GM18507 (cell line): ENCODE measurements around the gene LRP8.
A peak's percentile ranks its signal among the peaks of the same experiment; 100 is the strongest.

Experiments used
- DNase-seq: peaks from one replicate; pipeline ENCODE4 v3.0.0; 2011; ENCODE audit warnings: low read depth; ENCODE audit not compliant: insufficient read length; ENCODE audit errors: extremely low spot score
- FAIRE-seq: peaks from 2 replicates; lab custom pipeline; 2011; peaks lifted over from hg19 to GRCh38; lab: Jason Lieb, UNC

Gene LRP8

DNA sequence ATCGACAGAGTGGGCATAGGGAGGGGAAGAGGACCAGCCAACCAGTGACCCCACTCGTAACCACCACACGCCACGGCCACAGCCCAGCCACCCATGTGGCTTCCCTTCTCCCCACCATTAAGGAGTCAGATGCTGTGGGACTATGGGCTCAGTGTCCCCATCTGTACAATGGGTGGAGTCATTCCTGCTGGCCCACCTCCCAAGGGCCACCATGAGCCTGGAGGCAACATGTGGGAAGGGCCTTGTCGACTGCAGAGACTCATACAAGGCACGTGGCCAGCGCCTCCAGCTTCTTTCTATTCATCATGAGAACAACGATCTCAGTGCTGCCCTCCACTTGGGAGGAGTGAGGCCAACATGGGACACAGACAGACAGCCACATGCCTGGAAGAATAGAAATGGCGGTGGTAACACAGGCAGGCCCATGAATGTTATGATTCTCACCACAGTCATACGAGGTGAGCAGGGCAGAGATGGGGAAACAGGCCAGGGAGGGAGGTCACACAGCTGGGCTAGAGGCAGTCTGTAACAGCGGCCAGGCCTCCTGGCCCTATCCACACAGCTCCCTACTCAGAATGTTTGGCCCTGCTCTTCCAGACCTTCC is 16.1 kb downstream of the LRP8 start:
- no peak for DNase-seq
- FAIRE-seq, result no peak

DNA sequence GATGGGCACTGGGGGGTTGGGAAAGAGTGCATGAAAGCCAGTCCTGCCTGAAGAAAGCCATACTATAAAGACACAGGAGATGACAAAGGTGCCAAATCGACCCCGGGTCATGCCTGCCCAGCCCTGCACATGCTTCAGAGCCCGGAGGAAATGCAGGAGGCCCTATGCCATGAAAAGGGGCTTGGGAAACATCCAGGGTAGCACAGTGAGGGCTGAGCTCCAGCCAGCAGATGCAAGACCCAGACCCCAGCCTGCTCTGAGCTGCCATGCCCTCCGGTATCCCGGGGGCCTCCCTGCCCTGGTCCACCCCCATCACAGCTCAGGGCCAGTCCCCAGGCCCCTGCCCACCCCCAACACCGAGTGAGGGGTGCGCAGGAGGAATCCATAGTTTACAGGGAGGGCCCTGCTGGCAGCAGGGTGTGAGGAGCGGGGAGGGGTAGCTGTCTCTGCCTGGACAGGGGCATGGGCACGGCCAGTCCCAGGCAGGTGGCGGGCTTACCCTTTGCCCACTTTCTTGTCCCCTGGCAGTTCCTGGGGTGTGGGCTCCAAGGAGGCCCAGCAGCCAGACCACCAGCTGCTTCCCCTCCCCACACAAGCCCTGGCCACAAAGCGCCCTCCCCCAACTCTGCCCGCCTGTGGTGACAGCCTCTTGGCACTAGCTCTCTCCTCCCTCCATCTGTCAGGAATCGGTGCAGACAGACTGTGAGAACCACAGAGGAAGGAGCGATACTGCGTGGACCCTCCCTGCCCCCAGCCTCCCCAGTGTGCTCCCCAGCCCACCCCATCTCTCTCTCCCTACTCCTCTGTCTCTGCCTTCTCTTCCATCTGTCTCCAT is 16.8 kb downstream of the LRP8 start:
- DNase-seq (no peak), FAIRE-seq (no peak)

DNA sequence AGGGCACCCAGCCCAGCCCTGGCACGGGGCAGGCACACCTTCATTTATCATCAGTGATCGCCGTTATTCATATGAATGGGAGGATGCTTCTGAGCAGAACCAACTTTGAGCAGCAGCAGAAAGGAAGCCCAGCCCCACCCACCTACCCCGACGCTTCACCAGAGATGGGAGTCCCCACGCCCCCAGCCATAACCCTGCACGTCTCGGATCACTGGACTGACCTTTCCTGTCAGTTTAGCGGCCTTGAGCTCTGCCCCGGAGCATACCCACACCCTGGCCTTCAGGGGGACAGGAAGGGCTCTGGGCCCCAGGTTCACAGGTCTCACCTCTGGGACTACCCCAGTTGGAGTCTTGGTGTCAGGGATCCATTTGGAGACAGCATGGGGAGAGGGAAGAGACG is 18.1 kb downstream of the LRP8 start:
- FAIRE-seq (no peak), DNase-seq (no peak)

GRCh38 chr1:53308506-53308905 is 19.4 kb downstream of the LRP8 start:
- no peak for FAIRE-seq
- no peak for DNase-seq

DNA sequence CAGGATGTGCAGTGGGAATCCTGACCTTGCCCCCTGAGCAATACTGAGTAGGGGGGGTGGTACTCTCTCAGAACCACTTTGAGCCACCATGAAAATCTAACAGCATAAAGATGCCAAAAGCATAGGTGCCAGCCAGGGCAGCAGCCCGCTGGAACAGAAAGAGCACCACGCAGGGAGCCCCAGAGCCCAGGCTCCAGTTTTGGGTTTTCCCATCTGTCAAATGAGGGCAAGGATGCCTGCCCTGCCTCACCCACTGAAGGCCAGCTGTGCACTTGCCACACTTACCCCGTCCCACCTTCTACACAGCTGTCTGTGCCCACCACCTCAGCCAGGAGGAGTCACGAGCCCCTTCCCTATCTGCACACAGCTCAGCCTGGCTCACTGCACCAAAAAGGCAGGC is 20.8 kb downstream of the LRP8 start:
- DNase-seq (no peak), FAIRE-seq (no peak)

DNA sequence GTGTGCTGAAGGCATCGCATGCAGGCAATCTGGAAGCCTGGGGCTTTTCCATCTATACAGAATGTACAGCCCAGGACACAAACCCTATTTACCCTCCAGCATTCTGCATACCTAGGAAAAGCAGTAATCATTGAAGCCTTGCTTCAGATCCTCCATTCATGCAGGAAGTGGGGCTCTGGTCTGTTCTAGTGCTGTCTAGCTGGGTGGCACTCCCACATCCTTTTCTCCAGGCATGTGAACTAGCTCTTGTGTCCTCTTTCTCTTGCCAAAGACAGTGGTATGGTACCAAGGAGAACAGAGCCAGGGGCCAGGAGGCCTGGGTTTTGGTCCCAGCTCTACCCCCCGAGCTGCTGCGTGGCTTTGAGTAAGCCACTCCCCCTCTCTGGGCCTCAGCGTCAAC is 21.7 kb downstream of the LRP8 start:
- FAIRE-seq, result no peak
- no peak for DNase-seq

DNA sequence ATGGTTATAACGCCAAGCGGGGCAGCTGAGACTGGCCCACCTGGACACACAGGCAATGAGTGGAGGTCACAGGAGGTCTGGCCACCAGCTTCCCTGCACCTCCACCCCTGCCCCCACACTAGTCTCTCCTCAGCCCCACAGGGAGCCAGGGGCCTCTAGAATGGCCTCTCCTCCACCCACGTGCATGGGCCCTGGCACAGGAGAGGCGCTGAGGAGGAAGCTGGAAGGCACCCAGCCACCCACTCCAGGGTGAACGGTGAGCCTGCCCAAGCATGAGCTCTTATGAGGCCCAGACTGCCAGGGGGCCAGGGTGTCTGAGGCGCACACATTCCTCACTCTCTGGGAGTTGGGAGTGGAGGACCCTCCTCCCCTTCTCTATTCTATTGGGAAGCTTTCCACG is 22.2 kb downstream of the LRP8 start:
- FAIRE-seq, result no peak
- DNase-seq, result no peak

- DNase-seq (no peak), FAIRE-seq (no peak)
These were observed 23.3 kb downstream of the LRP8 start for GRCh38 chr1:53304527-53304926.

DNA sequence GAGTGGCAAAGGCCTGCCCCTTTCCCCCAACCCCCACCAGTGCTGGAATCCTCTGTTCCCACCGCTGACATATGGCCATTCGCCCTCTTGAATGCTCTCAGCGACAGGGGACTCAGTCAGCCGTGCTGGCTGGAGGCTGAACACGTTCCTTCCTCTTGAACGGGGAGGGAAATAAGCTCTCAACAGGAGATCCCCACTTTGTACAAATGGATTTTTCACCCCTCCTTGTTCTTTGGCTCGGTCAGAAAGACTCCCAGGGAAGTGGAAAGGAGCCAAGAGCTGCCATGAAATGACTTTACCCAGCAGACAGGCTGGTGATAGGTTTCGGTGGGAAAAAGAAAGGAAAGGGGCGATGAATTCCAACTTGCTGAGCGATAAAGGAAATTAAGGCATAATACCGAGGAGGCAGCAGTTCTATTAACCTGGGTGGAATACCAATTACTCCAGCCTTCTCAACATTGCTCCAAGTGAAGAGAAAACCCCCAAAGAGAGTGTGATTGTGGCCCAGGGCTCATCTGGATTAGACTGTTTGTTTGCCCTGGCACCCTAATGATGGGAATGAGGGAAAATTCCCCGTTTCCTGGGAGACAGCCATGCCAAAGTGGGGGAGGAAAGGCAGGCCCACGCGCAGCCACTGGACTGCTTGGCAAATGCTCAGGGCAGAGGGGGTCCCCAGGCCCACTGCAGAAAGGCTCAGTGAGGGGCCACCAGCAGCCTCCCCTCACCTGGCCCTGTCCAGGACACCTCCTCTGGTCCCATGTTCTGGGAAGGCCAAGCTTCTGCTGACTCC is 23.9 kb downstream of the LRP8 start:
- DNase-seq, result no peak
- FAIRE-seq, result no peak

- no peak for FAIRE-seq
- no peak for DNase-seq
These were observed 24.6 kb downstream of the LRP8 start for GRCh38 chr1:53303243-53303642.

- FAIRE-seq, result no peak
- DNase-seq, result no peak
These were observed 28.6 kb downstream of the LRP8 start for GRCh38 chr1:53299233-53299632.

- DNase-seq (no peak), FAIRE-seq (no peak)
These were observed 29.7 kb downstream of the LRP8 start for GRCh38 chr1:53298045-53298637.

- FAIRE-seq, result no peak
- DNase-seq, result no peak
These were observed 30.7 kb downstream of the LRP8 start for GRCh38 chr1:53297195-53297594.

GRCh38 chr1:53296117-53296749 is 31.6 kb downstream of the LRP8 start:
- FAIRE-seq (peak; percentile 39), DNase-seq (no peak)

DNA sequence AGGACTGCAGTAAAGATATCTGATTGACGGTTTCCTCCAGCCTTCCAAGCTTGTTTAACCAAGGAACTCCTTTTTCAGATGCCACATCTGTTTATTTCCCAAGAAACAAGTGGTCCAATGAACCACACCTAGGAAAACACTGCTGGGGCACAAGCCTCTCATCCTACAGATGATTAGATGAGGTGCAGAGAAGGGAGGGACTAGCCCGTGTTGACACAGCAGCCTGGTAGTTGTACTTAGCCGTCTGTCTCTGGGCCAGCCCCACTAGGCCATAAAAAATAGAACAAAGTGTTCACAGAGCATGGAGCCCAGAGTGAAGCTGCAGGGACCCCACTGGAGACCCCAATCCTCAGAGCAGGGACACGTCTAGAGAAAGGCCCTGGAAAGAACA is 32.1 kb downstream of the LRP8 start:
- no peak for DNase-seq
- FAIRE-seq, result no peak

- DNase-seq, result no peak
- no peak for FAIRE-seq
These were observed 32.6 kb downstream of the LRP8 start for GRCh38 chr1:53295295-53295694.

GRCh38 chr1:53294567-53294966 is 33.3 kb downstream of the LRP8 start:
- FAIRE-seq (no peak), DNase-seq (no peak)

DNA sequence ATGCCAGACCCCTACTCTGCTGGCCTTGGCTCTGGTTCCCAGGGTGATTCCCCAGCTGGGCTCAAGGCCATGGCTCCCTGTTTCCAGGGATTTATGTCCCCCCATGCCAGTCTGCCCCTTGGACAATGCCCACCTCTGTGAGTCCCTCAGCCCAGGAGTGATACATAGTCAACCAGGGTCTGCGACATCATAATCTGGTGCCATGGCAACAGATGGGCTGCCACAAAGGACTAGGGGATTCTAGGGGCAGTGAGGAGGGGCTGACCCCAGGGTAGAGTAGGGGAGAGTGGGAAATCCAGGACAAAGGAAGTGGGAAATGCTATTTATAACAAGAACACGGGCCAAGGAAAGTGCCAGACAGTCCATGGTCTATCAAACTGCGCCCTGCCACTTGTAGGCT is 33.8 kb downstream of the LRP8 start:
- no peak for FAIRE-seq
- DNase-seq, result no peak

- FAIRE-seq, result peak; percentile 38
- DNase-seq, result no peak
These were observed 34.7 kb downstream of the LRP8 start for GRCh38 chr1:53293123-53293522.

DNA sequence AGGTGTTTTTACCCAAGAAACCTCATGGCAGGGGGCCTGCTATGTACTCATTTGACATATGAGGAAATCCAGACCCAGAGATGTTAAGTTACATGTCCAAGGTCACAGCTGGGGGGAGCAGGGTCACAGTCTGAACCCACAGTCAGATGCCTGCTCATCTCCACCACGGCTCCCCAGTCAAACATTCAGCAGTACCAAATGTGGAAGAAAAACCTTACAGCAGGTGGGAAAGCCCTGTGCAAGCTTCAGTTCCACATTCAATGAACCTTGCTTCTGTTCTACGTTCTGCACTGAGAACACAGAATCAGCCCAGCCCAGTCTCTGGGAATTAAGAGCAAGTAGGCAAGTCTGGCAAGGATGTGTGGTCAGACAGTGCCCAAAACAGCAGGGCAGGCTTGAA is 35.2 kb downstream of the LRP8 start:
- DNase-seq, result no peak
- peak; percentile 83 for FAIRE-seq
